CD4-positive, CD25-positive, alpha-beta regulatory T cell (primary cell): ENCODE data around the gene FAM240B. TPM values are rescaled to one million over a fixed set of nuclear protein-coding genes. Genes with fewer than 3 reads are reported as not detected.

Experiments used
- ATAC-seq, 2 donors: fragments of 150-1000 bp; cut with Tn5 transposase; one replicate each; pipeline ENCODE4 v1.10.0; 2021; ENCODE audit warnings: low read depth in 2 of 2, moderate number of reproducible peaks in 2 of 2, moderate library complexity in 1 of 2
- DNase-seq, 3 donors: peaks; one replicate each; pipeline versions ENCODE4 v3.0.0 to v3.0.0-alpha.2; 2012 to 2022; ENCODE audit warnings: mixed read lengths in 1 of 3
- H3K27ac ChIP-seq: one replicate; pipeline ENCODE4 v1.7.0; 2013; ENCODE audit warnings: mild to moderate bottlenecking, low read length; ENCODE audit not compliant: insufficient read depth, poor library complexity, severe bottlenecking
- H3K27me3 ChIP-seq: one replicate; pipeline ENCODE4 v1.7.0; 2013; ENCODE audit warnings: low read length; ENCODE audit not compliant: control insufficient read depth, insufficient read depth
- H3K36me3 ChIP-seq: one replicate; pipeline ENCODE4 v1.7.0; 2013; ENCODE audit warnings: mild to moderate bottlenecking, low read length, moderate library complexity; ENCODE audit not compliant: control insufficient read depth, insufficient read depth
- H3K4me1 ChIP-seq: 2 replicates; pipeline ENCODE4 v1.7.0; 2013; ENCODE audit warnings: mild to moderate bottlenecking, low read length; ENCODE audit not compliant: insufficient read depth, control insufficient read depth, poor library complexity, severe bottlenecking
- H3K4me3 ChIP-seq: one replicate; pipeline ENCODE4 v1.7.0; 2013; ENCODE audit warnings: low read depth, mild to moderate bottlenecking, low read length, moderate library complexity
- H3K9me3 ChIP-seq, 2 experiments: 1 replicate in 1 of 2; 2 replicates in 1 of 2; pipeline ENCODE4 v1.7.0; 2013; ENCODE audit warnings: low read length in 2 of 2, mild to moderate bottlenecking in 1 of 2, moderate library complexity in 1 of 2; ENCODE audit not compliant: control insufficient read depth in 2 of 2
- H3K27ac Mint-ChIP-seq, 3 donors: one replicate each; pipeline ENCODE4 v1.8.0; 2020 to 2022; ENCODE audit warnings: mild to moderate bottlenecking in 3 of 3, mixed read lengths in 3 of 3, moderate library complexity in 2 of 3
- H3K27me3 Mint-ChIP-seq: one replicate; pipeline ENCODE4 v1.8.0; 2022; ENCODE audit warnings: mild to moderate bottlenecking, mixed read lengths
- H3K36me3 Mint-ChIP-seq: one replicate; pipeline ENCODE4 v1.8.0; 2020; ENCODE audit warnings: mixed read lengths
- H3K4me1 Mint-ChIP-seq, 4 donors: one replicate each; pipeline ENCODE4 v1.8.0; 2020 to 2022; ENCODE audit warnings: mixed read lengths in 4 of 4, mild to moderate bottlenecking in 1 of 4
- H3K4me3 Mint-ChIP-seq, 4 donors: one replicate each; pipeline ENCODE4 v1.8.0; 2020 to 2022; ENCODE audit warnings: mild to moderate bottlenecking in 4 of 4, mixed read lengths in 4 of 4, moderate library complexity in 3 of 4
- H3K9me3 Mint-ChIP-seq, 7 donors: one replicate each; pipeline ENCODE4 v1.8.0; 2020 to 2022; ENCODE audit warnings: mixed read lengths in 7 of 7, mild to moderate bottlenecking in 3 of 7, moderate library complexity in 2 of 7
- polyA plus RNA-seq, 4 donors: library from polyadenylated mRNA; unstranded; fragments of 300-500 nt; fragmentation: Illumina TruSeq; gene quantifications; one replicate each; pipeline ENCODE4 v1.2.3, GENCODE V29; 2021
- total RNA-seq: library from RNA; stranded (reverse); gene quantifications from one replicate; pipeline ENCODE4 v1.2.3, GENCODE V29; 2022

Gene FAM240B
- not detected for total RNA-seq
- polyA plus RNA-seq: not detected

- H3K4me3 Mint-ChIP-seq: no peak within 1 kb of the TSS
- Histone ChIP-seq H3K36me3 (no peaks in the 10 kb centered on the region), H3K9me3 (no peaks in the 10 kb centered on the region), H3K27ac (no peak within 1 kb of the TSS), H3K27me3 (no peaks in the 10 kb centered on the region), H3K4me1 (no peaks in the 10 kb centered on the region), H3K4me3 (no peak within 1 kb of the TSS)
- no peak within 1 kb of the TSS for H3K27ac Mint-ChIP-seq
- peaks cover 5% of the 10 kb centered on the region for H3K27me3 Mint-ChIP-seq
- DNase-seq (no peak), ATAC-seq (no peak)
- no peaks in the 10 kb centered on the region for H3K36me3 Mint-ChIP-seq
- H3K9me3 Mint-ChIP-seq: no peaks in the 10 kb centered on the region
- H3K4me1 Mint-ChIP-seq: no peaks in the 10 kb centered on the region
These were observed at the start of gene FAM240B for GRCh38 chr9:38720083-38720745. FAM240B (minus strand) TSS chr9:38720133; CDS start chr9:38703999, 16,134 bp downstream.

GRCh38 chr9:38768351-38768761, 48.4 kb upstream of the FAM240B start:
- Mint-ChIP-seq H3K4me1 (no peaks in the 10 kb centered on the region), H3K36me3 (no peaks in the 10 kb centered on the region)
- no peak for DNase-seq

GRCh38 chr9:38765101-38765500, 45.2 kb upstream of the FAM240B start:
- H3K4me1 Mint-ChIP-seq: no peaks in the 10 kb centered on the region
- peaks cover 0 to 4% (median 1%) of the 10 kb centered on the region in 7 donors for H3K9me3 Mint-ChIP-seq
- DNase-seq: no peak
- Histone ChIP-seq H3K9me3 (no peaks in the 10 kb centered on the region), H3K27me3 (no peaks in the 10 kb centered on the region), H3K36me3 (no peaks in the 10 kb centered on the region), H3K4me3 (no peak overlapping the region), H3K27ac (no peak overlapping the region), H3K4me1 (no peaks in the 10 kb centered on the region)
- no peak for ATAC-seq
- no peaks in the 10 kb centered on the region for H3K27me3 Mint-ChIP-seq
- no peaks in the 10 kb centered on the region for H3K36me3 Mint-ChIP-seq
- no peak overlapping the region for H3K27ac Mint-ChIP-seq
- no peak overlapping the region for H3K4me3 Mint-ChIP-seq

More at GRCh38 chr9:38768351-38768761, 48.4 kb upstream of the FAM240B start:
- no peak overlapping the region for H3K27ac Mint-ChIP-seq
- no peak overlapping the region for H3K4me3 Mint-ChIP-seq
- no peaks in the 10 kb centered on the region for H3K27me3 Mint-ChIP-seq
- H3K9me3 ChIP-seq: no peaks in the 10 kb centered on the region
- H3K4me1 ChIP-seq: no peaks in the 10 kb centered on the region
- ATAC-seq: no peak
- H3K27ac ChIP-seq: no peak overlapping the region
- no peak overlapping the region for H3K4me3 ChIP-seq
- H3K36me3 ChIP-seq: no peaks in the 10 kb centered on the region
- no peaks in the 10 kb centered on the region for H3K27me3 ChIP-seq
- H3K9me3 Mint-ChIP-seq: peaks cover 0 to 4% (median 1%) of the 10 kb centered on the region in 7 donors

GRCh38 chr9:38761999-38762398, 42.1 kb upstream of the FAM240B start:
- no peak for ATAC-seq
- Mint-ChIP-seq H3K4me3 (no peak overlapping the region), H3K4me1 (no peaks in the 10 kb centered on the region), H3K9me3 (peaks cover 0 to 1% (median 0%) of the 10 kb centered on the region in 7 donors), H3K36me3 (no peaks in the 10 kb centered on the region), H3K27me3 (no peaks in the 10 kb centered on the region), H3K27ac (no peak overlapping the region)
- Histone ChIP-seq H3K4me1 (no peaks in the 10 kb centered on the region), H3K4me3 (no peak overlapping the region), H3K27ac (no peak overlapping the region), H3K9me3 (no peaks in the 10 kb centered on the region), H3K27me3 (no peaks in the 10 kb centered on the region), H3K36me3 (no peaks in the 10 kb centered on the region)
- no peak for DNase-seq

GRCh38 chr9:38761339-38761738, 41.4 kb upstream of the FAM240B start:
- ATAC-seq: no peak
- H3K36me3 ChIP-seq: no peaks in the 10 kb centered on the region
- no peaks in the 10 kb centered on the region for H3K4me1 ChIP-seq
- H3K27ac ChIP-seq: no peak overlapping the region
- no peaks in the 10 kb centered on the region for H3K27me3 Mint-ChIP-seq
- H3K4me3 Mint-ChIP-seq: no peak overlapping the region
- no peak overlapping the region for H3K27ac Mint-ChIP-seq
- no peak overlapping the region for H3K4me3 ChIP-seq
- no peaks in the 10 kb centered on the region for H3K9me3 Mint-ChIP-seq
- no peaks in the 10 kb centered on the region for H3K27me3 ChIP-seq
- H3K4me1 Mint-ChIP-seq: no peaks in the 10 kb centered on the region
- DNase-seq: no peak
- no peaks in the 10 kb centered on the region for H3K36me3 Mint-ChIP-seq
- H3K9me3 ChIP-seq: no peaks in the 10 kb centered on the region

GRCh38 chr9:38756702-38757101, 36.8 kb upstream of the FAM240B start:
- H3K9me3 ChIP-seq: no peaks in the 10 kb centered on the region
- H3K4me3 ChIP-seq: no peak overlapping the region
- no peaks in the 10 kb centered on the region for H3K27me3 ChIP-seq
- H3K4me3 Mint-ChIP-seq: no peak overlapping the region
- no peaks in the 10 kb centered on the region for H3K9me3 Mint-ChIP-seq
- H3K36me3 Mint-ChIP-seq: no peaks in the 10 kb centered on the region
- H3K36me3 ChIP-seq: no peaks in the 10 kb centered on the region
- no peak overlapping the region for H3K27ac Mint-ChIP-seq
- H3K4me1 ChIP-seq: no peaks in the 10 kb centered on the region
- no peak overlapping the region for H3K27ac ChIP-seq
- H3K27me3 Mint-ChIP-seq: peaks cover 4% of the 10 kb centered on the region
- DNase-seq (no peak), ATAC-seq (no peak)
- H3K4me1 Mint-ChIP-seq: no peaks in the 10 kb centered on the region

- ATAC-seq (no peak), DNase-seq (no peak)
- no peak overlapping the region for H3K27ac Mint-ChIP-seq
- H3K9me3 ChIP-seq: no peaks in the 10 kb centered on the region
- H3K36me3 Mint-ChIP-seq: no peaks in the 10 kb centered on the region
- no peaks in the 10 kb centered on the region for H3K4me1 ChIP-seq
- H3K4me3 ChIP-seq: no peak overlapping the region
- H3K4me1 Mint-ChIP-seq: no peaks in the 10 kb centered on the region
- H3K27me3 Mint-ChIP-seq: no peaks in the 10 kb centered on the region
- no peaks in the 10 kb centered on the region for H3K27me3 ChIP-seq
- H3K4me3 Mint-ChIP-seq: no peak overlapping the region
- H3K27ac ChIP-seq: no peak overlapping the region
- peaks cover 0 to 4% (median 0%) of the 10 kb centered on the region in 7 donors for H3K9me3 Mint-ChIP-seq
- no peaks in the 10 kb centered on the region for H3K36me3 ChIP-seq
These were observed 28.0 kb upstream of the FAM240B start for GRCh38 chr9:38747941-38748340.

- no peak overlapping the region for H3K27ac ChIP-seq
- DNase-seq (no peak), ATAC-seq (no peak)
- Mint-ChIP-seq H3K27me3 (no peaks in the 10 kb centered on the region), H3K4me1 (no peaks in the 10 kb centered on the region), H3K9me3 (peaks cover 0 to 6% (median 0%) of the 10 kb centered on the region in 7 donors), H3K36me3 (no peaks in the 10 kb centered on the region), H3K4me3 (no peak overlapping the region), H3K27ac (no peak overlapping the region)
- H3K27me3 ChIP-seq: no peaks in the 10 kb centered on the region
- H3K4me1 ChIP-seq: no peaks in the 10 kb centered on the region
- H3K4me3 ChIP-seq: no peak overlapping the region
- no peaks in the 10 kb centered on the region for H3K9me3 ChIP-seq
- H3K36me3 ChIP-seq: no peaks in the 10 kb centered on the region
These were observed 27.1 kb upstream of the FAM240B start for GRCh38 chr9:38747067-38747466.
